K562 (cell line): ENCODE measurements around the gene OPA3. TPM values are rescaled to one million over a fixed set of nuclear protein-coding genes. Genes with fewer than 3 reads are reported as not detected.
A peak's percentile ranks its signal among the peaks of the same experiment; 100 is the strongest.

Source experiments
- ARID1B ChIP-seq: fragments of 450-650 bp; IDR thresholded peaks from 2 replicates; pipeline ENCODE4 v1.6.1; 2016; ENCODE audit warnings: antibody characterized with exemption, mild to moderate bottlenecking, inconsistent platforms
- ASH1L ChIP-seq: fragments of 450-650 bp; IDR thresholded peaks from 2 replicates; pipeline ENCODE4 v1.6.1; 2018; ENCODE audit warnings: borderline replicate concordance, mild to moderate bottlenecking, low read depth; ENCODE audit not compliant: partially characterized antibody
- CEBPZ ChIP-seq: fragments of 150-350 bp; IDR thresholded peaks from 2 replicates; pipeline ENCODE4 v1.6.1; 2014; ENCODE audit warnings: low read depth, mild to moderate bottlenecking, low read length, borderline replicate concordance
- CHD4 ChIP-seq: fragments of 200-600 bp; sonication (generic); IDR thresholded peaks from 3 replicates; pipeline ENCODE4 v1.6.1; 2012; ENCODE audit warnings: low read depth, mild to moderate bottlenecking, mixed read lengths, low read length, inconsistent platforms; ENCODE audit not compliant: insufficient read depth, insufficient replicate concordance, poor library complexity, severe bottlenecking
- E2F6 ChIP-seq, 2 experiments: IDR thresholded peaks; 2 replicates each; pipeline ENCODE4 v1.6.1; 2011; ENCODE audit warnings: borderline replicate concordance in 1 of 2, control low read depth in 1 of 2, low read depth in 1 of 2, low read length in 1 of 2, mild to moderate bottlenecking in 1 of 2, mixed read lengths in 1 of 2, moderate library complexity in 1 of 2; ENCODE audit not compliant: insufficient read depth in 1 of 2, insufficient read length in 1 of 2, poor library complexity in 1 of 2, severe bottlenecking in 1 of 2; ENCODE audit errors: extremely low read depth in 1 of 2
- ERF ChIP-seq: fragments of 450-650 bp; formaldehyde crosslinking; IDR thresholded peaks from 2 replicates; pipeline ENCODE4 v1.4.0; 2020; ENCODE audit warnings: mild to moderate bottlenecking, mixed read lengths
- KAT2B ChIP-seq: IDR thresholded peaks from one replicate; pipeline ENCODE4 v1.6.1; 2012; ENCODE audit warnings: low read depth, mild to moderate bottlenecking, control low read depth, inconsistent platforms, low read length, moderate library complexity
- KDM4B ChIP-seq, 2 experiments: fragments of 450-650 bp in 1 of 2; sonication (generic) in 1 of 2; IDR thresholded peaks; 2 replicates each; pipeline ENCODE4 v1.6.1; 2016 to 2017; ENCODE audit warnings: borderline replicate concordance in 2 of 2, antibody characterized with exemption in 1 of 2, low read depth in 1 of 2, mild to moderate bottlenecking in 1 of 2
- MBD2 ChIP-seq: sonication (generic); IDR thresholded peaks from 2 replicates; pipeline ENCODE4 v1.6.1; 2016; ENCODE audit warnings: low read depth, borderline replicate concordance
- MTA1 ChIP-seq: fragments of 450-650 bp; IDR thresholded peaks from 2 replicates; pipeline ENCODE4 v1.6.1; 2017; ENCODE audit warnings: borderline replicate concordance
- NBN ChIP-seq: fragments of 450-650 bp; IDR thresholded peaks from 2 replicates; pipeline ENCODE4 v1.6.1; 2016; ENCODE audit warnings: low read depth, mild to moderate bottlenecking
- NR2C2 ChIP-seq, 2 experiments: fragments of 200-800 bp in 1 of 2; sonication (Bioruptor generic) in 1 of 2; sonication (generic) in 1 of 2; formaldehyde crosslinking in 1 of 2; IDR thresholded peaks; 2 replicates each; pipeline versions ENCODE4 v1.6.1 to v1.8.0; 2016 to 2022; ENCODE audit warnings: mild to moderate bottlenecking in 1 of 2, missing compliant biosample characterization in 1 of 2, missing genetic modification characterization in 1 of 2, missing genetic modification reagents in 1 of 2
- TOE1 ChIP-seq, 2 experiments: fragments of 450-650 bp in 1 of 2; sonication (generic) in 1 of 2; formaldehyde crosslinking in 1 of 2; IDR thresholded peaks; 2 replicates each; pipeline versions ENCODE4 v1.7.1 to v1.8.0; 2016 to 2022; ENCODE audit warnings: borderline replicate concordance in 2 of 2, mild to moderate bottlenecking in 2 of 2, antibody characterized with exemption in 1 of 2, inconsistent platforms in 1 of 2, low read depth in 1 of 2, missing genetic modification reagents in 1 of 2, moderate library complexity in 1 of 2
- ZNF445 ChIP-seq: fragments of 250-450 bp; sonication (Bioruptor Pico); IDR thresholded peaks from 2 replicates; pipeline ENCODE4 v1.4.0; 2020; ENCODE audit warnings: low read depth, mild to moderate bottlenecking, moderate library complexity
- ZNF584 ChIP-seq: fragments of 200-800 bp; sonication (Bioruptor generic); IDR thresholded peaks from 2 replicates; pipeline ENCODE4 v1.6.1; 2016; ENCODE audit warnings: low read depth, mild to moderate bottlenecking, missing genetic modification characterization, missing compliant biosample characterization
- polyA plus RNA-seq, 8 experiments: library from polyadenylated mRNA; depleted of rRNA in 4 of 8; stranded (reverse) in 5 of 8; unstranded in 3 of 8; fragments of >200 nt; fragmentation: Nextera tagmentation in 2 of 8; fragmentation: Illumina TruSeq in 1 of 8; extraction: Ambion mirVana in 2 of 8; extraction: Trizol in 1 of 8; gene quantifications; 2 replicates each; pipeline versions ENCODE4 v1.2.1 to v1.2.3, GENCODE V29; 2011 to 2014; ENCODE audit warnings: inconsistent platforms in 1 of 8, missing spikeins in 1 of 8
- total RNA-seq, 7 experiments: library from RNA; depleted of rRNA in 6 of 7; stranded (reverse); fragments of >200 nt in 6 of 7; fragmentation: Illumina TruSeq in 2 of 7; extraction: Trizol in 2 of 7; gene quantifications; 2 replicates each; pipeline versions ENCODE4 v1.2.1 to v1.2.3, GENCODE V29; 2011 to 2021; ENCODE audit warnings: low replicate concordance in 1 of 7
- TF ChIP-seq, protein P1 (sequence below): fragments of 450-650 bp; formaldehyde crosslinking; IDR thresholded peaks from 2 replicates; pipeline ENCODE4 v1.4.0; 2022; ENCODE audit warnings: missing genetic modification characterization
- TF ChIP-seq, protein P2 (sequence below): fragments of 450-650 bp; IDR thresholded peaks from 2 replicates; pipeline ENCODE4 v1.6.1; 2016; ENCODE audit warnings: antibody characterized with exemption

OPA3 gene
- total and polyA plus RNA-seq, 9 of the 15 experiments (the other 6 are each of a cell fraction or from before 2014, with no cell fraction given) = 1.4 to 18.8 (median 9.0) TPM

DNA sequence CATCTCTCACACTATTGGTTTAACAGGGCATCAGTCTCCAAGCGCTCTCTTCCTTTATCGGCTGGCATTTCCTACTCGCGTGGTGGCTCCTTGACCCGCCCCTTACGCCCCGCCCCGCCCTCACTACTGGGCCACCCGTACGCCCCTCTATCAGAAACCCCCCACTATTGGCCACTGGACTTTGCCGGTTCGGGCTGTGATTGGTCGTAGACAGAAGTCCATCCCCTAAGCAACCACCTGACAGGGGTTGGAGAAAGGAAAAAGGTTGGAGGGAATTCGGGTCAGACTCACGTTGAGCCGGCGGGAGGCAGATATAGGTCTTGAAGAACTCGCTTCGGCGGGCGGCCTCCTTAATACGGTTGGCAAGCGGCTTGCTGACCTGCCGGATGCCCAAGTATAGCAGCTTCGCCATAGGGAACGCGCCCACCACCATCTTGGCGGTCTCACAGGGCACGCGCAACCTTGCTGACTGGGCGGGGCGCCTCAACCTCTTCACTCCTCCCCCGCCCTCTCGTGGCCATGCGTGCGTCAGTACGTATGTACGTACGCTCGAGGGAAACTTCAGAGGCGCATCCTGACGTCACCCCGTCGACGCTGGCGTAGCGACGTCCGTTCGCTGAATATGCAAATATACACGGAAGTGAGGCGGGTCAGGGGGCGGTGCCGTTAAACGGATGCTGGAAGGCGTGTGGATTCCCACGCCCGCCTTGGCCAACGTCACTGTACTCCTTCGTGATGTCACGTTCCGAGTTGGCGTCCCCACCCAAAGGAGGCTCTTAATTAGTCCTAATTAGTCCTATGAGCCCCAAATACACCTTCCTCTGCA lies at the start of gene OPA3 (continued):
- TF ChIP-seq CEBPZ (peak; percentile 88), NBN (peak; percentile 82; the same call in 1 of the 2 replicates), MBD2 (peak; percentile 98), CHD4 (no peak), ASH1L (peak; percentile 97), TOE1 (IDR thresholded peaks at IDR 0.05; ENCODE audit: borderline replicate concordance) (peak; percentile 77; the same call in 1 of the 2 replicates), TOE1 (CRISPR knock-in tag; IDR thresholded peaks at IDR 0.05; ENCODE audit: borderline replicate concordance, low read depth) (no peak), ZNF445 (CRISPR knock-in tag) (no peak), KDM4B (IDR thresholded peaks at IDR 0.05; ENCODE audit: borderline replicate concordance in 2 of 2, low read depth in 1 of 2) (0 out of 4 replicates have a peak, but pooled peaks of 1 of the 2 experiments have one; percentile 29), KAT2B (no peak), E2F6 (IDR thresholded peaks at IDR 0.05; ENCODE audit: borderline replicate concordance in 1 of 2, extremely low read depth in 1 of 2, insufficient read depth in 1 of 2, insufficient read length in 1 of 2, low read depth in 1 of 2, low read length in 1 of 2, poor library complexity in 1 of 2, severe bottlenecking in 1 of 2) (peak; percentile 73 to 88), MTA1 (peak; percentile 56), NR2C2 (CRISPR knock-in tag; IDR thresholded peaks at IDR 0.05) (no peak), NR2C2 (tag; IDR thresholded peaks at IDR 0.05) (peak; percentile 91), ERF (peak; percentile 70; the same call in 1 of the 2 replicates), ZNF584 (CRISPR knock-in tag) (no peak), ARID1B (no peak)
- TF ChIP-seq, protein P1, sequence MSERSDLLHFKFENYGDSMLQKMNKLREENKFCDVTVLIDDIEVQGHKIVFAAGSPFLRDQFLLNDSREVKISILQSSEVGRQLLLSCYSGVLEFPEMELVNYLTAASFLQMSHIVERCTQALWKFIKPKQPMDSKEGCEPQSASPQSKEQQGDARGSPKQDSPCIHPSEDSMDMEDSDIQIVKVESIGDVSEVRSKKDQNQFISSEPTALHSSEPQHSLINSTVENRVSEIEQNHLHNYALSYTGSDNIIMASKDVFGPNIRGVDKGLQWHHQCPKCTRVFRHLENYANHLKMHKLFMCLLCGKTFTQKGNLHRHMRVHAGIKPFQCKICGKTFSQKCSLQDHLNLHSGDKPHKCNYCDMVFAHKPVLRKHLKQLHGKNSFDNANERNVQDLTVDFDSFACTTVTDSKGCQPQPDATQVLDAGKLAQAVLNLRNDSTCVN (CRISPR knock-in tag) = no peak; the same call in 1 of the 2 replicates
- TF ChIP-seq, protein P2, sequence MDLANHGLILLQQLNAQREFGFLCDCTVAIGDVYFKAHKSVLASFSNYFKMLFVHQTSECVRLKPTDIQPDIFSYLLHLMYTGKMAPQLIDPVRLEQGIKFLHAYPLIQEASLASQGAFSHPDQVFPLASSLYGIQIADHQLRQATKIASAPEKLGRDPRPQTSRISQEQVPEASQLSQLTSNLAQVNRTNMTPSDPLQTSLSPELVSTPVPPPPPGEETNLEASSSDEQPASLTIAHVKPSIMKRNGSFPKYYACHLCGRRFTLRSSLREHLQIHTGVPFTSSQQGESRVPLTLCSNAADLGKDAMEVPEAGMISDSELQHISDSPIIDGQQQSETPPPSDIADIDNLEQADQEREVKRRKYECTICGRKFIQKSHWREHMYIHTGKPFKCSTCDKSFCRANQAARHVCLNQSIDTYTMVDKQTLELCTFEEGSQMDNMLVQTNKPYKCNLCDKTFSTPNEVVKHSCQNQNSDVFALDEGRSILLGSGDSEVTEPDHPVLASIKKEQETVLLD = peak; percentile 100
